Retinal pigment epithelial cell (primary cell): Measurements from ENCODE around the gene USP2.
"Not testable (repeated sequence)": the region's sequence is repeated elsewhere in the genome, so short reads cannot be mapped to it uniquely, and the experiment has no call there.

Experiments
- DNase-seq: peaks from one replicate; pipeline ENCODE4 v3.0.0-alpha.2; 2010; ENCODE audit warnings: low read depth
- H3K4me3 ChIP-seq: 2 replicates; pipeline ENCODE4 v1.5.1; 2011; ENCODE audit warnings: mild to moderate bottlenecking, low read length, control low read depth, moderate library complexity
- CTCF ChIP-seq: conservative IDR thresholded peaks from 2 replicates; pipeline ENCODE4 v1.5.1; 2011; ENCODE audit warnings: low read depth, low read length, control low read depth, inconsistent platforms

USP2 gene

GRCh38 chr11:119384332-119384731 lies 2.8 kb upstream of the USP2 start:
- DNase-seq = no peak
- TF ChIP-seq CTCF = no peak
- H3K4me3 ChIP-seq = no peak overlapping the region

- not testable (repeated sequence) for DNase-seq, H3K4me3 ChIP-seq
These were observed 1.0 kb upstream of the USP2 start for GRCh38 chr11:119382513-119382912.

GRCh38 chr11:119382101-119382500 lies 611 bp upstream of the USP2 start:
- DNase-seq = no peak
- no peak for TF ChIP-seq CTCF
- peak overlapping the region; percentile 45 for H3K4me3 ChIP-seq

- DNase-seq = no peak
- no peak for TF ChIP-seq CTCF
- H3K4me3 ChIP-seq = peak overlapping the region; percentile 72
These were observed 686 bp downstream of the USP2 start for GRCh38 chr11:119380827-119381180.

GRCh38 chr11:119380160-119380826 lies 1.2 kb downstream of the USP2 start:
- peak overlapping the region; percentile 72 for H3K4me3 ChIP-seq
- TF ChIP-seq CTCF = no peak
- no peak for DNase-seq

GRCh38 chr11:119378851-119379465 lies 2.5 kb downstream of the USP2 start:
- no peak for TF ChIP-seq CTCF
- H3K4me3 ChIP-seq = peak overlapping the region; percentile 25
- no peak for DNase-seq

- no peak for DNase-seq
- no peak for TF ChIP-seq CTCF
- H3K4me3 ChIP-seq = peak overlapping the region; percentile 25
These were observed 3.4 kb downstream of the USP2 start for GRCh38 chr11:119377961-119378667.
